Spinal cord (tissue), 10 donors: Measurements from ENCODE around the gene ZSWIM3. TPM values are rescaled to one million over a fixed set of nuclear protein-coding genes. Genes with fewer than 3 reads are reported as not detected.

Experiments
- DNase-seq, 6 donors: peaks; one replicate each; pipeline versions ENCODE4 v3.0.0 to v3.0.0-alpha.2; 2013 to 2015; ENCODE audit warnings: low spot score in 6 of 6, low read depth in 4 of 6
- H3K27ac ChIP-seq: one replicate; pipeline ENCODE4 v1.5.1; 2013; ENCODE audit warnings: low read depth, low read length, control low read depth
- H3K27me3 ChIP-seq: one replicate; pipeline ENCODE4 v1.6.1; 2013; ENCODE audit warnings: low read length; ENCODE audit not compliant: control insufficient read depth, insufficient read depth
- H3K36me3 ChIP-seq: one replicate; pipeline ENCODE4 v1.6.1; 2013; ENCODE audit warnings: low read length; ENCODE audit not compliant: control insufficient read depth, insufficient read depth
- H3K4me1 ChIP-seq: one replicate; pipeline ENCODE4 v1.6.1; 2013; ENCODE audit warnings: low read length; ENCODE audit not compliant: control insufficient read depth, insufficient read depth
- H3K4me3 ChIP-seq: one replicate; pipeline ENCODE4 v1.5.1; 2013; ENCODE audit warnings: low read depth, low read length, control low read depth
- H3K9me3 ChIP-seq: one replicate; pipeline ENCODE4 v1.6.1; 2013; ENCODE audit warnings: low read length; ENCODE audit not compliant: control insufficient read depth, insufficient read depth
- WGBS: methylation state at CpG from one replicate; pipeline ENCODE4 v1.1.5; 2013; ENCODE audit warnings: missing lambda C conversion rate; ENCODE audit not compliant: insufficient coverage; 5-methylcytosine and 5-hydroxymethylcytosine counted together
- polyA plus RNA-seq, 2 donors: library from polyadenylated mRNA; unstranded; fragments of 120-200 nt; gene quantifications; one replicate each; pipeline ENCODE4 v1.2.1, GENCODE V29; 2013; ENCODE audit not compliant: insufficient read length in 2 of 2
- total RNA-seq, 2 donors: library from RNA; depleted of rRNA in 1 of 2; stranded (reverse); fragments of 120-200 nt in 1 of 2; fragments of >200 nt in 1 of 2; gene quantifications; one replicate each; pipeline versions ENCODE4 v1.2.3 to v1.2.4, GENCODE V29; 2013 to 2014
- donor health status: healthy.

The ZSWIM3 gene
- total and polyA plus RNA-seq, 4 donors = 6.1 to 9.3 (median 8.0) TPM

GRCh38 chr20:45925821-45926506 is 68.5 kb downstream of the ZSWIM3 start:
- 64% methylated on average over 7 of the region's 9 CpGs for WGBS
- Histone ChIP-seq H3K9me3 (no peaks in the 10 kb centered on the region), H3K4me1 (no peaks in the 10 kb centered on the region), H3K27ac (no peak overlapping the region), H3K36me3 (no peaks in the 10 kb centered on the region), H3K4me3 (no peak overlapping the region), H3K27me3 (no peaks in the 10 kb centered on the region)
- DNase-seq = no peak

GRCh38 chr20:45926731-45927070 is 69.3 kb downstream of the ZSWIM3 start:
- WGBS = 80% methylated on average over 1 of the region's 2 CpGs

GRCh38 chr20:45927071-45927878 is 69.9 kb downstream of the ZSWIM3 start:
- H3K27me3 ChIP-seq = no peaks in the 10 kb centered on the region
- H3K27ac ChIP-seq = no peak overlapping the region
- WGBS = 91% methylated on average over 12 of the region's 14 CpGs
- H3K4me1 ChIP-seq = no peaks in the 10 kb centered on the region
- no peak overlapping the region for H3K4me3 ChIP-seq
- H3K36me3 ChIP-seq = no peaks in the 10 kb centered on the region
- no peak for DNase-seq
- H3K9me3 ChIP-seq = no peaks in the 10 kb centered on the region

More at GRCh38 chr20:45926731-45927070, 69.3 kb downstream of the ZSWIM3 start:
- no peaks in the 10 kb centered on the region for H3K36me3 ChIP-seq
- no peak overlapping the region for H3K4me3 ChIP-seq
- H3K9me3 ChIP-seq = no peaks in the 10 kb centered on the region
- no peaks in the 10 kb centered on the region for H3K27me3 ChIP-seq
- DNase-seq = no peak
- H3K27ac ChIP-seq = no peak overlapping the region
- H3K4me1 ChIP-seq = no peaks in the 10 kb centered on the region

Other genes starting within 250 kb of the ZSWIM3 start
- gene WFDC10A, start 227.9 kb upstream of the ZSWIM3 start, total RNA-seq = not detected
- gene WFDC10A, start 227.9 kb upstream of the ZSWIM3 start, polyA plus RNA-seq = not detected
- not detected for gene WFDC9, start 226.3 kb upstream of the ZSWIM3 start, total RNA-seq
- not detected for gene WFDC9, start 226.3 kb upstream of the ZSWIM3 start, polyA plus RNA-seq
- gene WFDC11, start 187.4 kb upstream of the ZSWIM3 start, total RNA-seq = not detected
- gene WFDC11, start 187.4 kb upstream of the ZSWIM3 start, polyA plus RNA-seq = not detected
- gene WFDC13, start 155.6 kb upstream of the ZSWIM3 start, total RNA-seq = not detected
- gene WFDC13, start 155.6 kb upstream of the ZSWIM3 start, polyA plus RNA-seq = not detected
- not detected for gene WFDC10B, start 152.6 kb upstream of the ZSWIM3 start, total RNA-seq
- gene WFDC10B, start 152.6 kb upstream of the ZSWIM3 start, polyA plus RNA-seq = not detected
- not detected for gene SPINT4, start 135.3 kb upstream of the ZSWIM3 start, total RNA-seq
- not detected for gene SPINT4, start 135.3 kb upstream of the ZSWIM3 start, polyA plus RNA-seq
- 1 to 10 TPM in 1 of 2 donors, under 1 TPM in 1; 0.59 to 2.8 TPM for gene WFDC3, start 65.7 kb upstream of the ZSWIM3 start, total RNA-seq
- 1 to 10 TPM; 2.5 to 3.0 TPM for gene WFDC3, start 65.7 kb upstream of the ZSWIM3 start, polyA plus RNA-seq
- gene DNTTIP1, start 65.7 kb upstream of the ZSWIM3 start, total RNA-seq = 10 to 100 TPM; 15.3 to 20.3 TPM
- 10 to 100 TPM; 38.9 to 40.5 TPM for gene DNTTIP1, start 65.7 kb upstream of the ZSWIM3 start, polyA plus RNA-seq
- gene UBE2C, start 45.0 kb upstream of the ZSWIM3 start, total RNA-seq = 10 to 100 TPM in 1 of 2 donors, 1 to 10 TPM in 1; 7.1 to 31.7 TPM
- 10 to 100 TPM; 27.0 to 36.0 TPM for gene UBE2C, start 45.0 kb upstream of the ZSWIM3 start, polyA plus RNA-seq
- gene TNNC2, start 30.3 kb upstream of the ZSWIM3 start, total RNA-seq = 1 to 10 TPM; 1.1 to 2.4 TPM
- gene TNNC2, start 30.3 kb upstream of the ZSWIM3 start, polyA plus RNA-seq = 1 to 10 TPM; 3.2 to 8.8 TPM
- gene SNX21, start 23.8 kb upstream of the ZSWIM3 start, total RNA-seq = 10 to 100 TPM; 23.8 to 40.4 TPM
- gene SNX21, start 23.8 kb upstream of the ZSWIM3 start, polyA plus RNA-seq = 10 to 100 TPM; 35.8 to 40.7 TPM
- gene ACOT8, start 222 bp upstream of the ZSWIM3 start, total RNA-seq = 10 to 100 TPM; 27.8 to 37.9 TPM
- gene ACOT8, start 222 bp upstream of the ZSWIM3 start, polyA plus RNA-seq = 10 to 100 TPM; 38.7 to 46.3 TPM
- gene ZSWIM1, start 23.6 kb downstream of the ZSWIM3 start, total RNA-seq = 10 to 100 TPM in 1 of 2 donors, 1 to 10 TPM in 1; 5.5 to 12.0 TPM
- 10 to 100 TPM; 15.9 to 18.3 TPM for gene ZSWIM1, start 23.6 kb downstream of the ZSWIM3 start, polyA plus RNA-seq
- gene SPATA25, start 30.0 kb downstream of the ZSWIM3 start, total RNA-seq = 1 to 10 TPM; 1.3 to 3.0 TPM
- gene SPATA25, start 30.0 kb downstream of the ZSWIM3 start, polyA plus RNA-seq = 1 to 10 TPM; 2.6 to 5.6 TPM
- gene NEURL2, start 33.6 kb downstream of the ZSWIM3 start, total RNA-seq = 1 to 10 TPM; 2.4 to 6.3 TPM
- gene NEURL2, start 33.6 kb downstream of the ZSWIM3 start, polyA plus RNA-seq = 1 to 10 TPM; 3.6 to 7.0 TPM
- gene CTSA, start 33.7 kb downstream of the ZSWIM3 start, total RNA-seq = 10 to 100 TPM; 29.4 to 58.4 TPM
- 100 to 1,000 TPM in 1 of 2 donors, 10 to 100 TPM in 1; 75.7 to 102 TPM for gene CTSA, start 33.7 kb downstream of the ZSWIM3 start, polyA plus RNA-seq
- 100 to 1,000 TPM in 1 of 2 donors, 10 to 100 TPM in 1; 73.7 to 471 TPM for gene PLTP, start 54.5 kb downstream of the ZSWIM3 start, total RNA-seq
- 100 to 1,000 TPM; 222 to 234 TPM for gene PLTP, start 54.5 kb downstream of the ZSWIM3 start, polyA plus RNA-seq
- 10 to 100 TPM; 13.0 to 15.9 TPM for gene PCIF1, start 77.1 kb downstream of the ZSWIM3 start, total RNA-seq
- gene PCIF1, start 77.1 kb downstream of the ZSWIM3 start, polyA plus RNA-seq = 10 to 100 TPM; 46.0 to 49.9 TPM
- 10 to 100 TPM in 1 of 2 donors, 1 to 10 TPM in 1; 9.9 to 12.9 TPM for gene ZNF335, start 114.6 kb downstream of the ZSWIM3 start, total RNA-seq
- 10 to 100 TPM; 18.3 to 21.6 TPM for gene ZNF335, start 114.6 kb downstream of the ZSWIM3 start, polyA plus RNA-seq
- gene MMP9, start 151.3 kb downstream of the ZSWIM3 start, total RNA-seq = 1 to 10 TPM in 1 of 2 donors, under 1 TPM in 1; 0.88 to 6.2 TPM
- under 1 TPM; 0.11 to 0.41 TPM for gene MMP9, start 151.3 kb downstream of the ZSWIM3 start, polyA plus RNA-seq
- 10 to 100 TPM; 26.2 to 84.7 TPM for gene SLC12A5, start 171.6 kb downstream of the ZSWIM3 start, total RNA-seq
- 100 to 1,000 TPM; 176 to 191 TPM for gene SLC12A5, start 171.6 kb downstream of the ZSWIM3 start, polyA plus RNA-seq
- 10 to 100 TPM; 12.3 to 30.1 TPM for gene NCOA5, start 232.3 kb downstream of the ZSWIM3 start, total RNA-seq
- gene NCOA5, start 232.3 kb downstream of the ZSWIM3 start, polyA plus RNA-seq = 10 to 100 TPM; 49.9 to 50.7 TPM